Measurements from ENCODE around the gene TMEM243.
"Not testable (repeated sequence)": the region's sequence is repeated elsewhere in the genome, so short reads cannot be mapped to it uniquely, and the experiment has no call there.

- not testable (repeated sequence) for TF ChIP-seq CTCF (IDR thresholded peaks at IDR 0.05; ENCODE audit: low read length); EZH2 (optimal IDR thresholded peaks at IDR 0.05; ENCODE audit: low read depth, low read length)
These were observed 13.8 kb downstream of the TMEM243 start for GRCh38 chr7:87205701-87206100.
